HAP-1 (cell line): Measurements from ENCODE around the gene FAM83C.
A peak's percentile ranks its signal among the peaks of the same experiment; 100 is the strongest.

Experiments used
- DNase-seq, 2 experiments: peaks; one replicate each; pipeline ENCODE4 v3.0.0-alpha.2; 2016 to 2020; ENCODE audit warnings: low spot score in 2 of 2
- H3K27me3 ChIP-seq: fragments of 250-450 bp; sonication (Bioruptor Pico); 2 replicates; pipeline ENCODE4 v1.5.1; 2020; ENCODE audit warnings: low read depth, mild to moderate bottlenecking, moderate library complexity
- H3K36me3 ChIP-seq: fragments of 250-450 bp; sonication (Bioruptor Pico); replicated peaks from 2 replicates; pipeline ENCODE4 v1.5.1; 2020; ENCODE audit warnings: mild to moderate bottlenecking
- H3K4me1 ChIP-seq: fragments of 250-450 bp; sonication (Bioruptor Pico); 2 replicates; pipeline ENCODE4 v1.5.1; 2020; ENCODE audit warnings: mild to moderate bottlenecking
- H3K4me3 ChIP-seq: fragments of 250-450 bp; sonication (Bioruptor Pico); 2 replicates; pipeline ENCODE4 v1.5.1; 2020; ENCODE audit warnings: mild to moderate bottlenecking, moderate library complexity
- H3K9me3 ChIP-seq: fragments of 250-450 bp; sonication (Bioruptor Pico); 2 replicates; pipeline ENCODE4 v1.5.1; 2020; ENCODE audit warnings: mild to moderate bottlenecking, moderate library complexity
- in situ Hi-C: fragments of 300-500 bp; cut with MboI; formaldehyde crosslinking; loops from 3 replicates; pipeline ENCODE4 v1.14.3; 2020; ENCODE audit warnings: low sequenced_read_pairs, inconsistent platforms, mixed read lengths

The FAM83C gene

GRCh38 chr20:35311822-35312221, 19.6 kb upstream of the FAM83C start:
- no peak overlapping the region for H3K4me3 ChIP-seq
- H3K36me3 ChIP-seq = peaks cover 5% of the 10 kb centered on the region
- in situ Hi-C loops = no loop called here
- H3K27me3 ChIP-seq = no peaks in the 10 kb centered on the region
- DNase-seq = no peak
- H3K4me1 ChIP-seq = no peaks in the 10 kb centered on the region; the same call in 1 of the 2 replicates
- H3K9me3 ChIP-seq = no peaks in the 10 kb centered on the region

- Histone ChIP-seq H3K27me3 (no peaks in the 10 kb centered on the region), H3K36me3 (peaks cover 8% of the 10 kb centered on the region), H3K4me1 (no peaks in the 10 kb centered on the region; the same call in 1 of the 2 replicates), H3K9me3 (no peaks in the 10 kb centered on the region), H3K4me3 (no peak overlapping the region)
- DNase-seq = no peak
- in situ Hi-C loops = no loop called here
Measured at GRCh38 chr20:35311409-35311808, 19.2 kb upstream of the FAM83C start.

GRCh38 chr20:35307666-35308653, 15.7 kb upstream of the FAM83C start:
- no peak overlapping the region for H3K4me3 ChIP-seq
- H3K9me3 ChIP-seq = no peaks in the 10 kb centered on the region
- no peak for DNase-seq
- peaks cover 14% of the 10 kb centered on the region for H3K36me3 ChIP-seq
- H3K27me3 ChIP-seq = no peaks in the 10 kb centered on the region
- in situ Hi-C loops = no loop called here
- no peaks in the 10 kb centered on the region; the same call in 1 of the 2 replicates for H3K4me1 ChIP-seq

GRCh38 chr20:35306931-35307517, 14.8 kb upstream of the FAM83C start:
- no peaks in the 10 kb centered on the region for H3K27me3 ChIP-seq
- no peak overlapping the region for H3K4me3 ChIP-seq
- no peaks in the 10 kb centered on the region for H3K4me1 ChIP-seq
- in situ Hi-C loops = no loop called here
- H3K9me3 ChIP-seq = no peaks in the 10 kb centered on the region
- DNase-seq = peak; percentile 52 to 76
- peaks cover 9% of the 10 kb centered on the region for H3K36me3 ChIP-seq

GRCh38 chr20:35305682-35306556, 13.7 kb upstream of the FAM83C start:
- Histone ChIP-seq H3K27me3 (no peaks in the 10 kb centered on the region), H3K4me1 (no peaks in the 10 kb centered on the region), H3K4me3 (no peak overlapping the region), H3K9me3 (no peaks in the 10 kb centered on the region), H3K36me3 (peaks cover 9% of the 10 kb centered on the region)
- in situ Hi-C loops = no loop called here
- DNase-seq = no peak

GRCh38 chr20:35304956-35305355, 12.7 kb upstream of the FAM83C start:
- DNase-seq = no peak
- Histone ChIP-seq H3K4me3 (no peak overlapping the region), H3K9me3 (no peaks in the 10 kb centered on the region), H3K4me1 (no peaks in the 10 kb centered on the region), H3K36me3 (peaks cover 9% of the 10 kb centered on the region), H3K27me3 (no peaks in the 10 kb centered on the region)
- in situ Hi-C loops = loop anchor here (5.0 kb wide), 1 partner anchor 122 kb away; no protein-coding TSS in a partner anchor

GRCh38 chr20:35303735-35304491, 11.7 kb upstream of the FAM83C start:
- no peaks in the 10 kb centered on the region for H3K27me3 ChIP-seq
- peaks cover 9% of the 10 kb centered on the region for H3K36me3 ChIP-seq
- no peaks in the 10 kb centered on the region for H3K9me3 ChIP-seq
- in situ Hi-C loops = loop anchor here (5.0 kb wide), 1 partner anchor 123 kb away; no protein-coding TSS in a partner anchor
- DNase-seq = peak; percentile 74 to 89
- H3K4me1 ChIP-seq = no peaks in the 10 kb centered on the region
- H3K4me3 ChIP-seq = no peak overlapping the region

GRCh38 chr20:35303382-35303734, 11.1 kb upstream of the FAM83C start:
- no peak for DNase-seq
- Histone ChIP-seq H3K4me1 (no peaks in the 10 kb centered on the region), H3K4me3 (no peak overlapping the region), H3K27me3 (no peaks in the 10 kb centered on the region), H3K36me3 (peaks cover 9% of the 10 kb centered on the region), H3K9me3 (no peaks in the 10 kb centered on the region)
- in situ Hi-C loops = loop anchor here (5.0 kb wide), 1 partner anchor 124 kb away; no protein-coding TSS in a partner anchor

GRCh38 chr20:35302421-35303335, 10.5 kb upstream of the FAM83C start:
- Histone ChIP-seq H3K36me3 (peaks cover 9% of the 10 kb centered on the region), H3K4me1 (no peaks in the 10 kb centered on the region), H3K27me3 (no peaks in the 10 kb centered on the region), H3K9me3 (no peaks in the 10 kb centered on the region), H3K4me3 (no peak overlapping the region)
- in situ Hi-C loops = loop anchor here (5.0 kb wide), 1 partner anchor 125 kb away; no protein-coding TSS in a partner anchor
- DNase-seq = no peak

- peaks cover 6% of the 10 kb centered on the region for H3K36me3 ChIP-seq
- H3K27me3 ChIP-seq = no peaks in the 10 kb centered on the region
- DNase-seq = no peak
- no peaks in the 10 kb centered on the region for H3K4me1 ChIP-seq
- no peaks in the 10 kb centered on the region for H3K9me3 ChIP-seq
- in situ Hi-C loops = loop anchor here (5.0 kb wide), 1 partner anchor 126 kb away; no protein-coding TSS in a partner anchor
- no peak overlapping the region for H3K4me3 ChIP-seq
Measured at GRCh38 chr20:35301426-35301825, 9.2 kb upstream of the FAM83C start.

GRCh38 chr20:35300469-35301262, 8.4 kb upstream of the FAM83C start:
- Histone ChIP-seq H3K27me3 (no peaks in the 10 kb centered on the region), H3K4me3 (no peak overlapping the region), H3K36me3 (no peaks in the 10 kb centered on the region; the same call in none of the 2 replicates), H3K9me3 (no peaks in the 10 kb centered on the region), H3K4me1 (no peaks in the 10 kb centered on the region)
- in situ Hi-C loops = loop anchor here (5.0 kb wide), 1 partner anchor 127 kb away; no protein-coding TSS in a partner anchor
- DNase-seq = no peak
